Peyer's patch (tissue), 4 donors: ENCODE results near the gene MAP7D3. TPM values are rescaled to one million over a fixed set of nuclear protein-coding genes. Genes with fewer than 3 reads are reported as not detected.

Experiments
- DNase-seq, 3 donors: peaks; one replicate each; pipeline ENCODE4 v3.0.0-alpha.2; 2017 to 2019
- H3K27ac ChIP-seq, 4 donors: fragments of 200-600 bp; sonication (generic); one replicate each; pipeline ENCODE4 v1.5.1; 2016 to 2019
- H3K27me3 ChIP-seq, 2 donors: fragments of 200-600 bp; sonication (generic); one replicate each; pipeline ENCODE4 v1.5.1; 2019
- H3K36me3 ChIP-seq, 3 donors: fragments of 200-600 bp; sonication (generic); one replicate each; pipeline ENCODE4 v1.5.1; 2016 to 2019
- H3K4me1 ChIP-seq, 4 donors: fragments of 200-600 bp; sonication (generic); one replicate each; pipeline ENCODE4 v1.5.1; 2016 to 2019
- H3K4me3 ChIP-seq, 4 donors: fragments of 200-600 bp; sonication (generic); 1 replicate in 3 of 4; 2 replicates in 1 of 4; pipeline ENCODE4 v1.5.1; 2016 to 2019; ENCODE audit warnings: mild to moderate bottlenecking in 1 of 4
- H3K9me3 ChIP-seq, 4 donors: fragments of 200-600 bp; sonication (generic); one replicate each; pipeline ENCODE4 v1.5.1; 2016 to 2019; ENCODE audit warnings: mild to moderate bottlenecking in 1 of 4
- POLR2A ChIP-seq, 2 donors: fragments of 450-650 bp; IDR thresholded peaks; one replicate each; pipeline ENCODE4 v1.5.1; 2017; ENCODE audit warnings: antibody characterized with exemption in 2 of 2, mild to moderate bottlenecking in 2 of 2, moderate library complexity in 2 of 2
- total RNA-seq, 4 donors: library from RNA; depleted of rRNA; stranded (reverse); fragments of >200 nt; gene quantifications; one replicate each; pipeline ENCODE4 v1.1.0, GENCODE V29; 2016
- TF ChIP-seq, protein P1 (sequence below), 6 experiments: fragments of 450-650 bp in 4 of 6; fragments of 200-600 bp in 2 of 6; sonication (generic) in 1 of 6; IDR thresholded peaks; one replicate each; pipeline ENCODE4 v1.5.1; 2017 to 2019; ENCODE audit warnings: antibody characterized with exemption in 6 of 6, mild to moderate bottlenecking in 3 of 6, moderate library complexity in 1 of 6

The MAP7D3 gene
- total RNA-seq, 4 donors from 2014 or later, result 1.6 to 18.2 (median 4.7) TPM

DNA sequence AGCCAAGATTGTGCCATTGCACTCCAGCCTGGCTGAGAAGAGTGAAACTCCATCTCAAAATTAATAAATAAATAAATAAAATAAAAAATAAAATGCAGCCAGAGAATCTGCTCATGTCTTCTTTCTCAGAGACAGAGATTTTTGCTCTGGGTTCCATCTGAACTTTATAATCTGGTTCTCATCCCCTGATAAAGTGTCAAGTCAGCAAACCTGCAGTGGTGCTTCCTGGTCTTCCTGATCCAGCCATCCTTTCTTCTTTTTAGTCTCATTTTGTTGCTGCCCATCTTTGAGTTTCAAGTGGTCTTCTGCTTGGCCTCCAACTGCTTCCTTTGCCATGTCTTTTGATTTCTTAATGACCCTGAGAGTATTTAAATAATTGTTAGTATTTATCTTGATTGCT lies 24.1 kb downstream of the MAP7D3 start:
- no peak for TF ChIP-seq POLR2A (IDR thresholded peaks at IDR 0.05)
- TF ChIP-seq, protein P1, sequence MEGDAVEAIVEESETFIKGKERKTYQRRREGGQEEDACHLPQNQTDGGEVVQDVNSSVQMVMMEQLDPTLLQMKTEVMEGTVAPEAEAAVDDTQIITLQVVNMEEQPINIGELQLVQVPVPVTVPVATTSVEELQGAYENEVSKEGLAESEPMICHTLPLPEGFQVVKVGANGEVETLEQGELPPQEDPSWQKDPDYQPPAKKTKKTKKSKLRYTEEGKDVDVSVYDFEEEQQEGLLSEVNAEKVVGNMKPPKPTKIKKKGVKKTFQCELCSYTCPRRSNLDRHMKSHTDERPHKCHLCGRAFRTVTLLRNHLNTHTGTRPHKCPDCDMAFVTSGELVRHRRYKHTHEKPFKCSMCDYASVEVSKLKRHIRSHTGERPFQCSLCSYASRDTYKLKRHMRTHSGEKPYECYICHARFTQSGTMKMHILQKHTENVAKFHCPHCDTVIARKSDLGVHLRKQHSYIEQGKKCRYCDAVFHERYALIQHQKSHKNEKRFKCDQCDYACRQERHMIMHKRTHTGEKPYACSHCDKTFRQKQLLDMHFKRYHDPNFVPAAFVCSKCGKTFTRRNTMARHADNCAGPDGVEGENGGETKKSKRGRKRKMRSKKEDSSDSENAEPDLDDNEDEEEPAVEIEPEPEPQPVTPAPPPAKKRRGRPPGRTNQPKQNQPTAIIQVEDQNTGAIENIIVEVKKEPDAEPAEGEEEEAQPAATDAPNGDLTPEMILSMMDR (IDR thresholded peaks at IDR 0.05), result no peak
- peaks cover 0 to 10% (median 0%) of the 10 kb centered on the region in 3 donors for H3K36me3 ChIP-seq

GRCh38 chrX:136221851-136222513 lies 29.2 kb downstream of the MAP7D3 start:
- Histone ChIP-seq H3K9me3 (no peaks in the 10 kb centered on the region), H3K27me3 (no peaks in the 10 kb centered on the region), H3K27ac (no peak overlapping the region), H3K4me3 (no peak overlapping the region), H3K36me3 (peaks cover 0 to 9% (median 0%) of the 10 kb centered on the region in 3 donors), H3K4me1 (no peaks in the 10 kb centered on the region)
- no peak for TF ChIP-seq POLR2A (IDR thresholded peaks at IDR 0.05)
- TF ChIP-seq, protein P1 (IDR thresholded peaks at IDR 0.05), result no peak
- no peak for DNase-seq

More for the DNA sequence above, 24.1 kb downstream of the MAP7D3 start:
- no peak for DNase-seq
- Histone ChIP-seq H3K27me3 (no peaks in the 10 kb centered on the region), H3K4me1 (no peaks in the 10 kb centered on the region), H3K4me3 (no peak overlapping the region), H3K9me3 (no peaks in the 10 kb centered on the region), H3K27ac (no peak overlapping the region)

- H3K36me3 ChIP-seq, result peaks cover 0 to 9% (median 0%) of the 10 kb centered on the region in 3 donors
- no peaks in the 10 kb centered on the region for H3K9me3 ChIP-seq
- H3K4me1 ChIP-seq, result no peaks in the 10 kb centered on the region
- H3K4me3 ChIP-seq, result no peak overlapping the region
- H3K27me3 ChIP-seq, result no peaks in the 10 kb centered on the region
- no peak for DNase-seq
- H3K27ac ChIP-seq, result no peak overlapping the region
- TF ChIP-seq POLR2A (IDR thresholded peaks at IDR 0.05), result no peak
- TF ChIP-seq, protein P1 (IDR thresholded peaks at IDR 0.05), result no peak
Observed at GRCh38 chrX:136220951-136221350, 30.2 kb downstream of the MAP7D3 start.

DNA sequence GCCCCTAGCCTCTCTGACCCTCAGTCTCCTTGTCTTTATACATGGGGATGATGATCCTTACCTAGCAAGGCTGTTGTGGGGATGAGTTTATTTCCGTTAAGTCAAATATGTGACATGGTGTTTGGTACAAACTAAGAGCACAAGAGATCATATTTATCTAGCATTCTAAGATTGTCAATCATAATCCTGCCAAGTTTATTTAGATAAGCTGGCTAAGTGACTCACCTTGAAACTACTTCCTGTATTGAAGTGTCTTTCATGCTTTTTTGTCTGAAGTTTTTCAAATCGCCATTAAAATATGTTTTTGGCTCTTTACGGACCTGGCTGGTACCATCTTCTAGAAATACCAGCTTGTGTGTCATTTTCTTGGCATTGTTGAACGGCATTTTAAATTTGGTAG lies 30.7 kb downstream of the MAP7D3 start:
- no peak for DNase-seq
- Histone ChIP-seq H3K4me1 (no peaks in the 10 kb centered on the region), H3K27me3 (no peaks in the 10 kb centered on the region), H3K9me3 (no peaks in the 10 kb centered on the region), H3K4me3 (no peak overlapping the region), H3K27ac (no peak overlapping the region), H3K36me3 (peaks cover 0 to 9% (median 0%) of the 10 kb centered on the region in 3 donors)
- no peak for TF ChIP-seq POLR2A (IDR thresholded peaks at IDR 0.05)
- TF ChIP-seq, protein P1 (IDR thresholded peaks at IDR 0.05), result no peak

- TF ChIP-seq POLR2A (IDR thresholded peaks at IDR 0.05), result no peak
- TF ChIP-seq, protein P1 (IDR thresholded peaks at IDR 0.05), result no peak
- Histone ChIP-seq H3K36me3 (peaks cover 0 to 9% (median 0%) of the 10 kb centered on the region in 3 donors), H3K4me1 (no peaks in the 10 kb centered on the region), H3K27ac (no peak overlapping the region), H3K27me3 (no peaks in the 10 kb centered on the region), H3K9me3 (no peaks in the 10 kb centered on the region), H3K4me3 (no peak overlapping the region)
- no peak for DNase-seq
Observed at GRCh38 chrX:136219893-136220292, 31.3 kb downstream of the MAP7D3 start.
